Neutrophil (primary cell): ENCODE measurements around the gene TRMT61A.

Experiments used
- H3K27ac ChIP-seq: fragments of 200-600 bp; sonication (generic); 2 replicates; pipeline ENCODE4 v1.5.1; 2016; ENCODE audit warnings: mild to moderate bottlenecking, moderate library complexity
- H3K27me3 ChIP-seq: fragments of 200-600 bp; sonication (generic); 2 replicates; pipeline ENCODE4 v1.6.0; 2016; ENCODE audit warnings: mild to moderate bottlenecking
- H3K36me3 ChIP-seq: fragments of 200-600 bp; sonication (generic); 2 replicates; pipeline ENCODE4 v1.5.1; 2017
- H3K4me1 ChIP-seq, 2 experiments: fragments of 200-600 bp in 1 of 2; sonication (generic) in 1 of 2; 1 replicate in 1 of 2; 2 replicates in 1 of 2; pipeline versions ENCODE4 v1.5.1 to v1.6.1; 2013 to 2016; ENCODE audit warnings: low read depth in 1 of 2, low read length in 1 of 2, mild to moderate bottlenecking in 1 of 2, moderate library complexity in 1 of 2; ENCODE audit not compliant: control insufficient read depth in 1 of 2, insufficient read depth in 1 of 2
- H3K4me3 ChIP-seq, 2 experiments: fragments of 200-600 bp in 1 of 2; sonication (generic) in 1 of 2; 1 replicate in 1 of 2; 2 replicates in 1 of 2; pipeline ENCODE4 v1.5.1; 2013 to 2016; ENCODE audit warnings: low read depth in 1 of 2, low read length in 1 of 2, mild to moderate bottlenecking in 1 of 2, moderate library complexity in 1 of 2
- H3K9me3 ChIP-seq: fragments of 200-600 bp; sonication (generic); 2 replicates; pipeline ENCODE4 v1.5.1; 2016
- CTCF ChIP-seq: fragments of 200-600 bp; sonication (generic); IDR thresholded peaks from 2 replicates; pipeline ENCODE4 v1.5.1; 2016; ENCODE audit warnings: antibody characterized with exemption

TRMT61A gene

GRCh38 chr14:103549361-103550311 lies 20.6 kb downstream of the TRMT61A start:
- Histone ChIP-seq H3K27ac (no peak overlapping the region), H3K36me3 (no peaks in the 10 kb centered on the region), H3K4me1 (no peaks in the 10 kb centered on the region)

GRCh38 chr14:103550451-103551337 lies 21.7 kb downstream of the TRMT61A start:
- no peak overlapping the region for H3K27ac ChIP-seq
- no peak overlapping the region for H3K4me3 ChIP-seq
- no peaks in the 10 kb centered on the region for H3K27me3 ChIP-seq
- no peaks in the 10 kb centered on the region for H3K9me3 ChIP-seq
- no peak for TF ChIP-seq CTCF
- H3K4me1 ChIP-seq: no peaks in the 10 kb centered on the region
- H3K36me3 ChIP-seq: no peaks in the 10 kb centered on the region

More at GRCh38 chr14:103549361-103550311, 20.6 kb downstream of the TRMT61A start:
- no peaks in the 10 kb centered on the region for H3K27me3 ChIP-seq
- H3K4me3 ChIP-seq: no peak overlapping the region
- no peak for TF ChIP-seq CTCF
- H3K9me3 ChIP-seq: no peaks in the 10 kb centered on the region

- Histone ChIP-seq H3K4me1 (no peaks in the 10 kb centered on the region), H3K9me3 (no peaks in the 10 kb centered on the region), H3K27ac (no peak overlapping the region), H3K4me3 (no peak overlapping the region), H3K36me3 (no peaks in the 10 kb centered on the region), H3K27me3 (no peaks in the 10 kb centered on the region)
- no peak for TF ChIP-seq CTCF
These were observed 22.4 kb downstream of the TRMT61A start for GRCh38 chr14:103551338-103551762.

- Histone ChIP-seq H3K27ac (no peak overlapping the region), H3K4me3 (no peak overlapping the region)
- TF ChIP-seq CTCF: no peak
These were observed 23.2 kb downstream of the TRMT61A start for GRCh38 chr14:103552011-103552845.

GRCh38 chr14:103552846-103553210 lies 23.8 kb downstream of the TRMT61A start:
- Histone ChIP-seq H3K27ac (no peak overlapping the region), H3K4me1 (no peaks in the 10 kb centered on the region), H3K27me3 (no peaks in the 10 kb centered on the region), H3K36me3 (no peaks in the 10 kb centered on the region), H3K9me3 (no peaks in the 10 kb centered on the region), H3K4me3 (no peak overlapping the region)
- no peak for TF ChIP-seq CTCF

More at GRCh38 chr14:103552011-103552845, 23.2 kb downstream of the TRMT61A start:
- no peaks in the 10 kb centered on the region for H3K27me3 ChIP-seq
- H3K9me3 ChIP-seq: no peaks in the 10 kb centered on the region
- no peaks in the 10 kb centered on the region for H3K4me1 ChIP-seq
- no peaks in the 10 kb centered on the region for H3K36me3 ChIP-seq
